Measurements from ENCODE around the gene SEPHS2.
"Not testable (repeated sequence)": the region's sequence is repeated elsewhere in the genome, so short reads cannot be mapped to it uniquely, and the experiment has no call there.

The SEPHS2 gene

DNA sequence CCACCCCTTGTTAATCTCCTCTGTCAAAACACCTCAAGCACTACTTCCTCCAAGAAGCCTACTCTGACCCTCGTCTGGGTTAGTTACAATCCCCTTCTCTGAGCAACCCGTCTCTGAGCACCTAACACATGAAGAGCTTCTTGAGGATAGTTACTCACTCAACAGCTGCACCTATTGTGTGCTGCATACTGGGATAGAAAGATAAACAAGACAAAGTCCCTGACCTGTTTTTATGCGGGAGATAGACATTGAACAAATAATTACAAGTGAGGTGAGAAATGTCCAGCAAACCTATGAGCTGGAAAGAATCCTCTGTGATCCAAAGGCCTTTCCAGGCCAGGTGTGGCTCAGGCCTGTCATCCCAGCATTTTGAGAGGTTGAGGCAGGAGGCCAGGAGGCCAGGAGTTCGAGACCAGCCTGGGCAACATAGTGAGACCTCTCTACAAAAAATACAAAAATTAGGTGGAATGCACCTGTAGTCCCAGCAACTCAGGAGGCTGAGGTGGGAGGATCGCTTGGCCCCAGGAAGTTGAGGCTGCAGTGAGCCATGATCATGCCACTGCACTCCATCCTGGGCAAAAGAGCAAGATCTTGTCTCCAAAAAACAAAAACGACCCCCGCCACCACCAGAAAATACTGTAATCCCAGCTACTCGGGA lies 43.8 kb downstream of the SEPHS2 start:
- Mint-ChIP-seq H3K9me3 (no peaks in the 10 kb centered on the region), H3K4me1 (peaks cover 40% of the 10 kb centered on the region), H3K27ac (no peak overlapping the region), H3K4me3 (peak overlapping the region; percentile 84), H3K36me3 (peaks cover 27% of the 10 kb centered on the region)
- DNase-seq (ENCODE audit: low spot score in 2 of 2): no peak
- no peak for ATAC-seq

DNA sequence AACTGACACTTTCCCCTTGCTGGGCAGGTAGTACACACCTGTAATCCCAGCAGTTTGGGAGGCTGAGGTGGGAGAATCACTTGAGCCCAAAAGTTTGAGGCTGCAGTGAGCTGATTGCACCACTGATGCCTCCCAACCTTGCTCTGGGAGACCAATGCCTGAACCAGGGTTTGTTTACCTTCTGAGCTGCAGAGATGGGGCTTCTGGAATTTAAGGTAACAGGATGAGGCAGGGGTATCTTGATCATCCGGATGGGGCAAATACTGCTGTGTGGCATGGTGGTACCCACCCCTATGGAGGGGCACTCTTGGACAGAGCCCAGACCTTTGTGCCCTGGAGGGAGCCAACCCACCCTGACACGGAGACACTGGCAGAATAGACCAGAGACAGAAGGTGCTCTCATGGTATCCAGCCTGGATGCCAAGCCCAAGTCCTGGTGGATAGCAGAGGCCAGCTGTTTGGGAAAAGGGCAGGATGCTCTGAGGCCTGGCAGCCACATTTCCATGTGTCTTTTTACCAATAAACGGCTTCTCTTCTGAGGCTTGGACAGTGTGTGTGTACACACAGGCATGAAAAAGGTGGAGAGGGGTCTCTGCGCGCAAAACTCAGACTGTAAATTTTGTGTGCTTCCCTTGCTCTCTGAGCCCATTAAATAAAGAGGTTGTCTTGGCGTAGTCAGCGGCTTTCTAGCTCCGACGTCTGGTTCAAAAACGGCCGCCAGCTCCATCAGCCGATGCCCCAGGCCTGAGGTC lies 46.1 kb downstream of the SEPHS2 start:
- H3K4me1 Mint-ChIP-seq: peaks cover 55% of the 10 kb centered on the region
- no peak for DNase-seq (ENCODE audit: low spot score in 2 of 2)

DNA sequence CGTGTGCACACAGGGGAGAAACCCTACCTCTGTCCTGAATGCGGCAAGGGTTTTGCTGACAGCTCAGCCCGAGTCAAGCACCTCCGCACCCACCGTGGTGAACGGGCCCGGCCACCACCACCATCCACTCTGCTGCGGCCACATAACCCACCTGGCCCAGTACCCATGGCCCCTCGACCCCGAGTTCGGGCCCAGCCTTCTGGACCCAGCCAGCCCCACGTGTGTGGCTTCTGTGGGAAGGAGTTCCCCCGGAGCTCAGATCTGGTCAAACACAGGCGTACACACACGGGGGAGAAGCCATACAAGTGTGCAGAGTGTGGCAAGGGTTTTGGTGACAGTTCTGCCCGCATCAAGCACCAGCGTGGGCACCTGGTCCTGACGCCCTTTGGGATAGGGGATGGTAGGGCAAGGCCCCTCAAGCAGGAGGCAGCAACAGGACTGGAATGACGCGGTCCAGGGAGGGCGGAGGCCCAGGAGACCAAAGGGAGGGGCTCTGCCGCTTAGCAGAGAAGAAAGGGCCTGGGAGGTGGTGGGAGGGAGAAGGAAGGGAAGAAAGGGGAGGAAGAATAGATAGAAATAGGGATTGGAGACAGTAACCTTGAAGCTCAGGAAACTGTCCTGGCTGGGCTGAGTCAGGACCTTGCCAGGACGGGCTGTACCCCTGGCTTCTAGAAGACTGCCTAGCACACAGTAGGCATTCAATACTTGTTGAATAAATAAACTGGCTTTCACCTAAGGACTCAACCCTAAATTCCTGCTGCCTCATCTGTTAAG lies 46.8 kb downstream of the SEPHS2 start:
- peak overlapping the region; percentile 84 for H3K4me3 Mint-ChIP-seq
- DNase-seq (ENCODE audit: low spot score in 2 of 2) (no peak), ATAC-seq (no peak)
- peaks cover 59% of the 10 kb centered on the region for H3K4me1 Mint-ChIP-seq
- H3K27ac Mint-ChIP-seq: no peak overlapping the region
- H3K9me3 Mint-ChIP-seq: no peaks in the 10 kb centered on the region
- H3K36me3 Mint-ChIP-seq: peaks cover 35% of the 10 kb centered on the region

More for the DNA sequence above, 46.1 kb downstream of the SEPHS2 start:
- Mint-ChIP-seq H3K27ac (peak overlapping the region; percentile 91), H3K4me3 (peak overlapping the region; percentile 84), H3K36me3 (peaks cover 35% of the 10 kb centered on the region), H3K9me3 (no peaks in the 10 kb centered on the region)
- ATAC-seq: no peak

- peaks cover 35% of the 10 kb centered on the region for H3K36me3 Mint-ChIP-seq
- peak overlapping the region; percentile 84 for H3K4me3 Mint-ChIP-seq
- ATAC-seq: peak; percentile 9
- no peak overlapping the region for H3K27ac Mint-ChIP-seq
- H3K4me1 Mint-ChIP-seq: peaks cover 59% of the 10 kb centered on the region
- peak in 1 of 2 donors; percentile 63 for DNase-seq (ENCODE audit: low spot score in 2 of 2)
- no peaks in the 10 kb centered on the region for H3K9me3 Mint-ChIP-seq
Observed at GRCh38 chr16:30397776-30398660, 47.7 kb downstream of the SEPHS2 start.

DNA sequence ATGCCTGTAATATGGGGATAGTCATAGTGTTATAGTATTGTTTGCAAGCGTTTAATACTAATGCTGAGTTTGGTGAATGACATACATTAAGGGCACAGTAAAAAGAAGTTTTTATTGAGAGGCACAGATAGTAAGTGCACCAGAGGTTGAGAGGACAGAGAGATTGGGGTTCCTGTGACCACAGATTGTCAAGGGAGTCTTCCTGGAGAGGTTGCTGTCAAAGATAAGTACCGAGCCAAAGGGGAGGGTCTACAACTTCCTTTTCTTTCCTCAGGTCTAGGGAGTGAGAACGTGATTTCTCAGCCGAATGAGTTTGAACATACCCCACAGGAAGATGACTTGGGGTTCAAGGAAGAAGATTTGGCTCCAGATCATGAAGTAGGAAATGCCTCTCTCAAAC lies 48.6 kb downstream of the SEPHS2 start:
- H3K4me1 Mint-ChIP-seq: peaks cover 59% of the 10 kb centered on the region
- H3K36me3 Mint-ChIP-seq: peaks cover 35% of the 10 kb centered on the region
- no peak for ATAC-seq
- peak overlapping the region; percentile 78 for H3K27ac Mint-ChIP-seq
- peak overlapping the region; percentile 83 for H3K4me3 Mint-ChIP-seq
- DNase-seq (ENCODE audit: low spot score in 2 of 2): no peak
- no peaks in the 10 kb centered on the region for H3K9me3 Mint-ChIP-seq

DNA sequence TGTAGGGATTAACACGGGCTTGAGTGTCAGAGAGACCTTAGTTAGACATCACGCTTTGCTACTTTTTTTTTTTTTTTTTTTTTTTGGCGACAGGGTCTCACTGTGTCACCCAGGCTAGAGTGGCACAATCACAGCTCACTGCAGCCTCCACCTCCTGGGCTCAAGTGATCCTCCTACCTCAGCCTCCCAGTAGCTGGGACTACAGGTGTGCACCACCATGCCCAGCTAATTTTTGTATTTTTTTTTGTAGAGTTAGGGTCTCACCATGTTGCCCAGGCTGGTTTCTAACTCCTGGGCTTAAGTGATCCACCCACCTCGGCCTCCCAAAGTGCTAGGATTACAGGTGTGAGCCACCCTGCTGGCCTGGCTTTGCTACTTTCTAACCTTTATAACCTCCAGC lies 49.0 kb downstream of the SEPHS2 start:
- peaks cover 56% of the 10 kb centered on the region for H3K4me1 Mint-ChIP-seq
- not testable (repeated sequence) for ATAC-seq; DNase-seq (ENCODE audit: low spot score in 2 of 2); H3K9me3 Mint-ChIP-seq
- peak overlapping the region; percentile 78 for H3K27ac Mint-ChIP-seq
- peaks cover 35% of the 10 kb centered on the region for H3K36me3 Mint-ChIP-seq
- peak overlapping the region; percentile 83 for H3K4me3 Mint-ChIP-seq

- DNase-seq (ENCODE audit: low spot score in 2 of 2): no peak
- Mint-ChIP-seq H3K9me3 (no peaks in the 10 kb centered on the region), H3K4me3 (peak overlapping the region; percentile 83), H3K36me3 (peaks cover 35% of the 10 kb centered on the region), H3K4me1 (peaks cover 51% of the 10 kb centered on the region), H3K27ac (peak overlapping the region; percentile 78)
- no peak for ATAC-seq
Observed at GRCh38 chr16:30395992-30396585, 49.6 kb downstream of the SEPHS2 start.

GRCh38 chr16:30395155-30395991 lies 50.3 kb downstream of the SEPHS2 start, which contains the start of gene ZNF48:
TSS of gene ZNF48 (plus strand) at chr16:30395420. CDS start at chr16:30395795, 375 bp downstream.
- Mint-ChIP-seq H3K4me1 (peaks cover 45% of the 10 kb centered on the region), H3K27ac (peak within 1 kb of the TSS; percentile 93), H3K9me3 (no peaks in the 10 kb centered on the region), H3K4me3 (peak within 1 kb of the TSS; percentile 83), H3K36me3 (peaks cover 35% of the 10 kb centered on the region)
- ATAC-seq: peak; percentile 75
- DNase-seq (ENCODE audit: low spot score in 2 of 2): peak; percentile 53 to 82

- ATAC-seq: no peak
Observed at GRCh38 chr16:30394592-30395154, 51.0 kb downstream of the SEPHS2 start.

More at GRCh38 chr16:30394592-30395154, 51.0 kb downstream of the SEPHS2 start:
- peak overlapping the region; percentile 93 for H3K27ac Mint-ChIP-seq
- H3K4me1 Mint-ChIP-seq: peaks cover 39% of the 10 kb centered on the region
- peak overlapping the region; percentile 83 for H3K4me3 Mint-ChIP-seq
- H3K36me3 Mint-ChIP-seq: peaks cover 28% of the 10 kb centered on the region
- no peak for DNase-seq (ENCODE audit: low spot score in 2 of 2)
- no peaks in the 10 kb centered on the region for H3K9me3 Mint-ChIP-seq
